ENCODE results near the gene BICC1.

DNA sequence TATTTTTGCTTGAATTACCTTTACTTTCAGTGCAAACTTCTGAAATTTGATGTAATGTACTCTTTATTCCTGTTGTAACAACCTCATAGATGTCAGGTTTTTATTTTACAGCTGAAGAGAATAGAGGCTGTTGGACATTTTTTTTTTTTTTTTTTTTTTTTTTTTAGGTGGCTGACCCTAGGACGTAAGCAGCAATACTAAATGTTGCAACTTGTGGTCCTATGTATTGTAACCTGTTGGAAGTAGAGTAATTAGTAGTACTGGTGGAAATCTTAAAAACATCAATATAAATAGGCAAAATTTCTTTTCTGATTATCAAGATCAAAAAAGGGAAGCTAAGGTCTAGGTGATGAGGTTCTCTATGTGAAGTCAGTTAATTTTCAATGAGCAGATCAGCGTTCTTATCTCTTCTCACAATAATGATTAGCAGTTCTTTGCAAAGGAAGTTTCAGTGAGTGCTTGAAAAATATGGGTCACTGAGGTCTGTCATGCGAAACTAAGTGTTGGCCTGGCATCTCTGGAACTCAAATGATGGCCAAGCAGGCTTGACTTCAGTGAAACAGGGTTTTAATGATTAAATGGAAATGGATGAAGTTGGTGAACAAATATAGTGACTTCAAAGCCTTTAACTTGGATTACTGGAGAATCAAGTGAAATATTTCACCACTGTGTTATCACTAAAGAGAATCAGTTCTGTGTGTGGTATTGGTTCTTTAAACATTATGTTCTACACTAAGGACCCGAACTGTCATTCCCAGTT, 42.7 kb downstream of the BICC1 start:
- no peak for TF ChIP-seq CTCF (IDR thresholded peaks at IDR 0.05)
- TF ChIP-seq EZH2 (IDR thresholded peaks at IDR 0.05; ENCODE audit: borderline replicate concordance, insufficient read depth, low read depth, low read length, poor library complexity, severe bottlenecking): no peak

Measured in B cell (primary cell).